HepG2 (cell line): ENCODE data around the gene ITIH1. TPM values are rescaled to one million over a fixed set of nuclear protein-coding genes. Genes with fewer than 3 reads are reported as not detected.
A peak's percentile ranks its signal among the peaks of the same experiment; 100 is the strongest.

ENCODE experiments used
- AHR ChIP-seq: IDR thresholded peaks from 2 replicates; pipeline ENCODE4 v1.6.1; 2018; ENCODE audit warnings: missing genetic modification reagents, missing compliant biosample characterization
- FOXO4 ChIP-seq: sonication (generic); formaldehyde crosslinking; conservative IDR thresholded peaks from 2 replicates; pipeline ENCODE4 v1.8.1; 2023; ENCODE audit warnings: missing genetic modification reagents
- KIAA2018 ChIP-seq: sonication (generic); formaldehyde crosslinking; IDR thresholded peaks from 2 replicates; pipeline ENCODE4 v1.5.0; 2020; ENCODE audit warnings: mild to moderate bottlenecking, missing genetic modification reagents, borderline replicate concordance
- NCOA1 ChIP-seq: sonication (generic); formaldehyde crosslinking; IDR thresholded peaks from 2 replicates; pipeline ENCODE4 v1.9.0; 2021; ENCODE audit warnings: missing genetic modification reagents
- REL ChIP-seq: sonication (generic); formaldehyde crosslinking; conservative IDR thresholded peaks from 2 replicates; pipeline ENCODE4 v1.8.0; 2022; ENCODE audit warnings: mild to moderate bottlenecking, missing genetic modification reagents, moderate library complexity
- ZBTB3 ChIP-seq: sonication (generic); formaldehyde crosslinking; IDR thresholded peaks from 2 replicates; pipeline ENCODE4 v1.4.0; 2020; ENCODE audit warnings: low read depth, mild to moderate bottlenecking, moderate library complexity, missing genetic modification reagents, borderline replicate concordance
- ZFP36 ChIP-seq: fragments of 150-350 bp; IDR thresholded peaks from 2 replicates; pipeline ENCODE4 v1.6.1; 2018; ENCODE audit warnings: borderline replicate concordance, low read length, low read depth; ENCODE audit not compliant: partially characterized antibody
- ZNF292 ChIP-seq: sonication (generic); formaldehyde crosslinking; IDR thresholded peaks from 2 replicates; pipeline ENCODE4 v1.8.1; 2022; ENCODE audit warnings: mild to moderate bottlenecking, low read depth, missing genetic modification reagents, borderline replicate concordance
- ZNF382 ChIP-seq: sonication (generic); formaldehyde crosslinking; IDR thresholded peaks from 2 replicates; pipeline ENCODE4 v1.5.0; 2020; ENCODE audit warnings: missing genetic modification reagents, mild to moderate bottlenecking, borderline replicate concordance
- ZNF414 ChIP-seq: sonication (generic); formaldehyde crosslinking; IDR thresholded peaks from 2 replicates; pipeline ENCODE4 v1.5.0; 2020; ENCODE audit warnings: missing genetic modification reagents
- ZNF432 ChIP-seq: sonication (generic); formaldehyde crosslinking; IDR thresholded peaks from 2 replicates; pipeline ENCODE4 v1.5.0; 2020; ENCODE audit warnings: missing genetic modification reagents, mild to moderate bottlenecking, borderline replicate concordance
- ZNF792 ChIP-seq: IDR thresholded peaks from 2 replicates; pipeline ENCODE4 v1.6.1; 2016
- ZSCAN5A ChIP-seq: sonication (generic); formaldehyde crosslinking; IDR thresholded peaks from 2 replicates; pipeline ENCODE4 v1.8.0; 2022; ENCODE audit warnings: mild to moderate bottlenecking, missing genetic modification reagents, borderline replicate concordance
- polyA plus RNA-seq, 8 experiments: library from polyadenylated mRNA; depleted of rRNA in 3 of 8; stranded (reverse) in 7 of 8; unstranded in 1 of 8; fragments of >200 nt; fragmentation: Illumina TruSeq in 4 of 8; extraction: Trizol in 4 of 8; gene quantifications; 2 replicates each; pipeline versions ENCODE4 v1.2.1 to v1.2.3, GENCODE V29; 2011 to 2016; ENCODE audit warnings: low read depth in 4 of 8, missing spikeins in 1 of 8, mixed read lengths in 1 of 8; ENCODE audit not compliant: insufficient read depth in 1 of 8
- total RNA-seq, 5 experiments: library from RNA; depleted of rRNA; stranded (reverse); fragments of >200 nt; fragmentation: Illumina TruSeq; extraction: Trizol; gene quantifications; 2 replicates each; pipeline ENCODE4 v1.2.3, GENCODE V29; 2016; ENCODE audit warnings: low read depth in 1 of 5

Gene ITIH1
- total and polyA plus RNA-seq, 2 of the 13 experiments (the other 11 are each of a cell fraction or from before 2014, with no cell fraction given): 12.3 to 19.6 TPM

- TF ChIP-seq KIAA2018 (CRISPR knock-in tag) (no peak), AHR (CRISPR knock-in tag) (no peak), FOXO4 (CRISPR knock-in tag) (no peak), ZNF382 (CRISPR knock-in tag) (no peak), REL (CRISPR knock-in tag) (no peak), ZBTB3 (CRISPR knock-in tag) (no peak), ZSCAN5A (no peak), NCOA1 (no peak; the same call in 1 of the 2 replicates), ZNF414 (CRISPR knock-in tag) (0 out of 2 replicates have a peak, but pooled peaks have one; percentile 53), ZNF292 (CRISPR knock-in tag) (no peak), ZFP36 (no peak), ZNF792 (CRISPR knock-in tag) (no peak), ZNF432 (no peak)
Observed at GRCh38 chr3:52791928-52792327, 14.5 kb downstream of the ITIH1 start (continued).
